ENCODE data around the gene LUC7L2.

LUC7L2 gene

DNA sequence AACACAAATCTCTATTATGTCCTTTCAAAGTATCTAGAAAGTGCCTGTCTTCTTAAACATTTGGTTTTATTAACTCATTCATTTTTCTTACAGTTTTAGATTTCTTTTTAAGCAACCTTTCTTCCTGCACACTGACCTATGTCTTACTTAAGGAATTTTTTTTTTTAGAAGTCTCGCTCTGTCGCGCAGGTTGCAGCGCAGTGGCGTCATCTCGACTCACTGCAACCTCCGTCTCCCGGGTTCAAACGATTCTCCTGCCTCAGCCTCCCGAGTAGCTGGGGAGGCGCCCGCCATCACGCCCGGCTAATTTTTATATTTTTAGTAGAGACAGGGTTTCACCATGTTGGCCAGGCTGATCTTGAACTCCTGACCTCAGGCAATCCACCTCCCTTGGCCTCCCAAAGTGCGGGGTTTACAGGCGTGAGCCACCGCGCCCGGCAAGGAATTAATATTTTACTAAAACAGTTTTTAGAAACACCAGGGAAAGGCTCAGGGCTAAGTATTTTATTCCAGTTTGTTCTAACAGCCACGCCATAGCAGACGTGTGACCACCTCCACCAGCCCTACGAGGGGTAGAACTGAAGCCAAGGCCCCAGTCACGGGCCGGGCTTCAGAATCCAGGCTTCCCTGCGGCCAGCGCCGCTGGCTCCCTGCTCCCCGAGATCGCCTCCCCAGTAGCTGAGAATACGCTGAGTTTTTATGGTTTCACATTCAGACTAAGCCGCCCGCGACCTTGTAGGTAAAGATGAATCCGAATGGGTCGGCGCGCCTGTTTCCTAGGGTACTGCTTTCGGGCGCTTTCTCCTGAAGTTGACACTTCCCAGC lies 941 bp upstream of the LUC7L2 start:
- TF ChIP-seq POLR2AphosphoS5 (IDR thresholded peaks at IDR 0.05; ENCODE audit: low read depth, low read length) (no peak), POLR2A (IDR thresholded peaks at IDR 0.05; ENCODE audit: low read depth, low read length) (no peak), TAF1 (IDR thresholded peaks at IDR 0.05; ENCODE audit: borderline replicate concordance, low read depth, low read length) (no peak)
- DNase-seq (ENCODE audit: insufficient read length) (peak; percentile 30), FAIRE-seq (no peak)

DNA sequence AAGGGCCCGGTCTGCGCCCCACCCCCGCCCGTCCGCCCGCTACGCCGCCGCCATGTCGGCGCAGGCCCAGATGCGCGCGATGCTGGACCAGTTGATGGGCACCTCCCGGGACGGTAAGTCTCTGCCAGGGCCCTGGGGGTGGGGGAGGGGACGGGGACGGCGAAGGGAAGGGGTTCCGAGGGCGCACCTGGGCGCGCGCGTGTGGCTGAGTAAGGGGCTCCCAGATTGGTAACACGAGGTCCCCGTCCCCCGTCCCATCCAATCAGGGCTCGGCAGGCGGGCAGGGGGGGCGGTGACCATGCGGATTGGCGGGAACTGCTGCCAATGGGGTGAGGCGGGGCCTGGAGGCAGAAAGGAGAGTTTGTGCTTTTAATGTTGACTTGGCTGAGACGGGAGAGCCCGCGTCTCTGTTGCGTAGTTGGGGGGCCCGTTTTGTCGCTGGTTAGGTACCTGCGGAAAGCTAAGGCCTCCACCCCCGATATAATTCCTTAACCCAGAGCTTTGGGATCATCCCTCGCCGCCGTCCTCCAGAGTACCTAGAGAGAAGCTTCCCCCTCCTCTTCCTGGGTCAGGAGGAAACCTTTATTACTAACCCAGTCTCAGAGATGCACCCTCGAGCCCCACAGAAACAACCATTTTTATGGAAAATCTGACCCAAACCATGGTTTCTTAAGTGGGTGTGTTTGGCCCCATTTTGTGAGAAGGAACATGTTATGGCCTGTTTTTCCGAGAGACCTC lies 685 bp downstream of the LUC7L2 start:
- peak; percentile 81 for DNase-seq (ENCODE audit: insufficient read length)
- no peak for TF ChIP-seq POLR2AphosphoS5 (IDR thresholded peaks at IDR 0.05; ENCODE audit: low read depth, low read length)
- TF ChIP-seq TAF1 (IDR thresholded peaks at IDR 0.05; ENCODE audit: borderline replicate concordance, low read depth, low read length): peak; percentile 64
- peak; percentile 18; the same call in 1 of the 2 replicates for TF ChIP-seq POLR2A (IDR thresholded peaks at IDR 0.05; ENCODE audit: low read depth, low read length)
- FAIRE-seq: no peak

DNA sequence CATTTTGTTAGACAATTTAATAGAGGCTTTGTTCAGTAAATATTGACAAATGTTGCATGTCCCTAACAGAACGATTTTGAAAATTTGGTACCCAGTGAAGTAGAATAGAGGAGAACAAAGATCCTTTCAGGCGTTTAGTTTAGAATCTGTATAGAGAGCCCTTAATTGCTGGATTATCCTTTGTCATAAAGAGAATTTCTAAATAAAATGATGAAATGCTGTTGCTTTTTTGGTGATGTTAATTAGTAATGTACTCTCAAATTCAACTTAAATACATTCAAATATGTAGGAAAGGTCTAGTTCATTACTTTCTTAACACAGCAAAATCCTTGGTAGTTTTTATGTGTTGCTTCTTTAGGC lies 1.2 kb downstream of the LUC7L2 start:
- FAIRE-seq: no peak
- DNase-seq (ENCODE audit: insufficient read length): no peak
- no peak for TF ChIP-seq TAF1 (IDR thresholded peaks at IDR 0.05; ENCODE audit: borderline replicate concordance, low read depth, low read length)
- no peak for TF ChIP-seq POLR2A (IDR thresholded peaks at IDR 0.05; ENCODE audit: low read depth, low read length)
- no peak for TF ChIP-seq POLR2AphosphoS5 (IDR thresholded peaks at IDR 0.05; ENCODE audit: low read depth, low read length)

DNA sequence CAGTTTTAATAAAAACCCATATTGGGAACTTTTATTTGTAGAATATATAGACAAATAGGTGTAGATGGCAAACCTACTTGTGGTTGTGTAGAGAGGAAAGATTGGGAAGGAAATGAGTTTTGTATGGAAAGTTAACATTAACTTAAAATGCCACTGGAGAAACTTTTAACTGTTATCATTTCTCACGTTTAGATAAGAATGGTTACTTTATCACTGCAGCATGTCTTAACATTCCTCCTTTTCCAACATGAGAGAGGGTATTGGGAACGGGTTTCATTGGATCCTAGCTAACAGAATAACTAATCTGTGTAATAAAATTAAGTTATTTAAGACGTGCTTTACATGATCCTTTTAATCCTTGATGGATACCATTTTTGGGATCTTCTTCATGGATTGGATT lies 1.8 kb downstream of the LUC7L2 start:
- FAIRE-seq (no peak), DNase-seq (ENCODE audit: insufficient read length) (no peak)
- TF ChIP-seq POLR2A (IDR thresholded peaks at IDR 0.05; ENCODE audit: low read depth, low read length) (no peak), TAF1 (IDR thresholded peaks at IDR 0.05; ENCODE audit: borderline replicate concordance, low read depth, low read length) (no peak), POLR2AphosphoS5 (IDR thresholded peaks at IDR 0.05; ENCODE audit: low read depth, low read length) (no peak)

DNA sequence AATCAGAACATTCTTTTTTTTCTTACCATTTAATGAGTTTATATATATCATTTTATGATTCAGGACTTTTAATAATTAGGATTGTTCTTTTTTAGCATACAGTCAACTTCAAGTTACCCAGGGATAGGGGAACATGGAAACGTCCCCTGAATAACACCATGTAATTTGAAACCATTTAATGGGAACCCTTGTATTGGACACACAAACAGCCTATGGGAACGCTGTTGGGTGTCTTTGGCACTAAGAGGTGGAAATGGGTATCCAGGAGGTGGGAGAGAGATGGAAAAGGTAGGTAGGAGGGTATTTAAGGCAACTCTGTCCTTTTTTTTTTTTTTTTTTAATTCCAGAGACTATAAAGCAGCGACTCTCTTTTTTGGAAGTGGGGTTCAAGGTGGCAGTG lies 2.6 kb downstream of the LUC7L2 start:
- no peak for FAIRE-seq
- TF ChIP-seq POLR2A (IDR thresholded peaks at IDR 0.05; ENCODE audit: low read depth, low read length) (no peak), POLR2AphosphoS5 (IDR thresholded peaks at IDR 0.05; ENCODE audit: low read depth, low read length) (no peak), TAF1 (IDR thresholded peaks at IDR 0.05; ENCODE audit: borderline replicate concordance, low read depth, low read length) (no peak)
- no peak for DNase-seq (ENCODE audit: insufficient read length)

DNA sequence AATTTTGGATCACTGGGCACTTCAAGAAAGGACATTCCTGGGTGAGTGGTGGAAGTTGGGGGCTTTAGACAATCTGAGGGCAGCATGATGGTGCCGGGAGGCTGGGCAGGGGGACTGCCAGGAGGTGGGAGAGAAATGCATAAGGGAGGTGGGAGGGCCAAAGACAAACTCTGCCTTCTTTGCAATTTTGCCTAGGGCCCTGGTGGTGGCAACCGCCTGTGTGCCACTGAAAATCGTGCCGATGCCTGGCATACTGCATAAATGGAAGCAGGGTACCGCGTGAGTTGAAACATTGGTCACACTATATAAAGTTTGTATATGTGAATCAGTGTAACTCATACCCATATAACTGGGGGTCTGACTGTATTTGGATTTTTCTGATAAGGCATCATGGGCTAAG lies 3.3 kb downstream of the LUC7L2 start:
- DNase-seq (ENCODE audit: insufficient read length) (no peak), FAIRE-seq (no peak)
- no peak for TF ChIP-seq POLR2A (IDR thresholded peaks at IDR 0.05; ENCODE audit: low read depth, low read length)
- TF ChIP-seq TAF1 (IDR thresholded peaks at IDR 0.05; ENCODE audit: borderline replicate concordance, low read depth, low read length): no peak
- no peak for TF ChIP-seq POLR2AphosphoS5 (IDR thresholded peaks at IDR 0.05; ENCODE audit: low read depth, low read length)

DNA sequence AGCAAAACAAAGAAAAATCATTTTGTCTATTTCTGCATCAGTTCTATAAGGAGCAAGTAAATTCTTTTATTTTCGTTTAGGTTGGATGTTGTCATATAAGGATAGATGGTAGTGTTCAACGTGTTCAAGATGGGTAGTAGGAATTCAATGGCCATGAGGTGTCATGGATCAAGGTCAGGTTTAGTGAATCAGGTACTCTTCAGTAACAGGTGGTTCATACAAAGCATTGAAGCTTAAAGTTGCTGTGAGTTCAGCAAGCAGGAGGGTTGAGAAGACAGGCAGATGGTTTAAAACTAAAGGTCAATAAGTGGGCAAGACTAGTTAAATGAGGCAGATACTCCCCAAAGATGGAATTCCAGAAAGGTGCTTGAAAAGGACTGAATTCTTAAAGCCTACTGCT lies 5.6 kb downstream of the LUC7L2 start:
- TF ChIP-seq TAF1 (IDR thresholded peaks at IDR 0.05; ENCODE audit: borderline replicate concordance, low read depth, low read length): no peak
- no peak for TF ChIP-seq POLR2A (IDR thresholded peaks at IDR 0.05; ENCODE audit: low read depth, low read length)
- no peak for TF ChIP-seq POLR2AphosphoS5 (IDR thresholded peaks at IDR 0.05; ENCODE audit: low read depth, low read length)
- FAIRE-seq: no peak
- no peak for DNase-seq (ENCODE audit: insufficient read length)

DNA sequence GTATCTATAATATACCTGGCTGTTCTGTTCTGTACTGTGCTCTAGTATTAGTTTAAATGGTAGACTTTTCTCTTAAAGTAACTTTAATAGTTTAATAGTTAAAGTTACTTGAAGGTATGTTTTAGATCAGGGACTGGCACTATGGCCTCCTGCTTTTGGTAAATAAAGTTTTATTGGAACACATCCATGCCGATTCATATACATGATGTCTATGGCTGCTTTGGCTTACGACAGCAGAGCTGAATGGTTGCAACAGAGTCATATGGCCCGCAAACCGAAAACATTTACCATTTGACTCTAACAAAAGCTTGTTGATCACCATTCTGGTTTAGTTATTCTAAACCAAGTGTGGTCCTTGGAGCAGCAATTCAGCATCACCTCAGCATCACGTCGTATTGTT lies 6.7 kb downstream of the LUC7L2 start:
- no peak for DNase-seq (ENCODE audit: insufficient read length)
- TF ChIP-seq POLR2AphosphoS5 (IDR thresholded peaks at IDR 0.05; ENCODE audit: low read depth, low read length) (no peak), POLR2A (IDR thresholded peaks at IDR 0.05; ENCODE audit: low read depth, low read length) (no peak), TAF1 (IDR thresholded peaks at IDR 0.05; ENCODE audit: borderline replicate concordance, low read depth, low read length) (no peak)
- no peak for FAIRE-seq

DNA sequence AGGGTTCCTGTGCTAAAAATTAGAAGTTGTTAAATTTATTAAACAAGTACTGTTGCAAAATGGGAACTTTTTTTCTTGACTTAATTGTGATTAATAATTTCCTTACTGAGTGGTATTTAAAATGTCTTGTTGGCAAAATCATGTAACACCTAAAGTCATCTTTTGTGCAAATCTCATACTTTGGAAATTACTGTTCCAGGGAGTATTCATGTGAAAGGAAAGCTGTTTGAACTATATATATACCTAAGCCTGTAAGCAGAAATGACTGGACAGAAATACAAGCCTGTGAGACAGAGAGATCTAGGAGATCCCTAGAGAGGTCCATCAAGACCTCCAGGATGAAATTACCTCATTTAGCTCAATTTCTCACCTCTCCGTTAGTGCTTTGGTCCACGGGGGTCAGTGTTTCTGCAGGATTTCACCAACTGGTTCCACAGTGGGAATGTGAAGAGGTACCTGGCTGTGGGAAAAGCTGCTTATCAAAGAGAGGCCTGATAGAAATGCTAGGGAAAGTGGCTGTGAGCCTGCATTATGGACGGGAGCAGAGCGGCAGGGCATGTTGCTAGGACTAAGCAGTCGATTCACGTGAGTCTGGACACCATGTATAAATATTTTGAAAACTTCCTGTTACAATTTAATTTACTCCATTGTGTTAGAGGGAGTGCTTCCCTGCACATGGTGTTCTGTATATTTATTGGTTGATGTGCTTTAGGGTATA lies 7.9 kb downstream of the LUC7L2 start:
- DNase-seq (ENCODE audit: insufficient read length): no peak
- FAIRE-seq: no peak
- TF ChIP-seq POLR2AphosphoS5 (IDR thresholded peaks at IDR 0.05; ENCODE audit: low read depth, low read length) (no peak), POLR2A (IDR thresholded peaks at IDR 0.05; ENCODE audit: low read depth, low read length) (0 out of 2 replicates have a peak, but pooled peaks have one; percentile 14), TAF1 (IDR thresholded peaks at IDR 0.05; ENCODE audit: borderline replicate concordance, low read depth, low read length) (no peak)

DNA sequence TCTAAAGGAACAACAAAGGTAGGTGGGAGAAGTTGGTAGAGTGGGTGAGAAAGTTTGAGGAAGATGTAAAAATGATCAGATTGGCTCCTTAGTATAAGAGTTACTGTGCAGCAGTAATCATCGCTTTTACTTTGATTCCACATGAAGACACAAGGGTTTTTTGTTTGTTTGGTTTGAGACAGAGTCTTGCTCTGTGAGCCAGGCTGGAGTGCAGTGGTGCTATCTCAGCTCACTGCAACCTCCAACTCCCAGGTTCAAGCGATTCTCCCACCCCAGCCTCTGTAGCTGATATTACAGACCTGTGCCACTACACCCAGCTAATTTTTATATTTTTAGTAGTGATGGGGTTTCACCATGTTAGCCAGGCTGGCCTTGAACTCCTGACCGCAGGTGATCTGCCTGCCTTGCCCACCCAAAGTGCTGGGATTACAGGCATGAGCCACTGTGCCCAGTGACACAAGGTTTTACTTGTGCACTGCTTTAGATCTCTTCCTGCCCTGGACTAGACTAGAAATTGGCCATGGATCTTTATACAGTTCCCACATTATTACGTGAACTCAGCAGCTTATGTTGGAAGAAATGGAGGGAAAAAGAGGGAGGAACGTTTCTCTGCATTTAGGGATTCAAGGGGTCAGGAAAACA lies 10.7 kb downstream of the LUC7L2 start:
- TF ChIP-seq POLR2AphosphoS5 (IDR thresholded peaks at IDR 0.05; ENCODE audit: low read depth, low read length) (peak; percentile 55; the same call in 1 of the 2 replicates), POLR2A (IDR thresholded peaks at IDR 0.05; ENCODE audit: low read depth, low read length) (no peak)
- DNase-seq (ENCODE audit: insufficient read length): no peak
- no peak for FAIRE-seq

DNA sequence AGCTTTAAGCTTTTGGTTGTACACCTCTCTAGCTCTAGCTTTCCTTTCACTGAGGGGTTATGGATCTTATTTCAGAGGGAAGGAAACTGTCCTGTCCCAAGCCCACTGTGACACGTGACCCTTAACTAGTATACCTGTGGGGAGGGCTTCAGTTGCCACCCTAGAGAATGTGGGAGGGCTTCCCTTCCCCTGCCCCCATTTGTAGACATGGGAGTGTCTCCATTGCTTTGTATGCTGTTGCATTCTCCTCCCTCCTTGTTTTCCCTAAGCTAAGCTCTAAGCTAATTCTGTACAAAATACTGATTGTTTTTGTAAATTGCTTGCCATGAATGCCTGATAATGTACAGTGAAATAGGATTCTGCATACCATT lies 11.2 kb downstream of the LUC7L2 start:
- DNase-seq (ENCODE audit: insufficient read length) (no peak), FAIRE-seq (no peak)
- TF ChIP-seq TAF1 (IDR thresholded peaks at IDR 0.05; ENCODE audit: borderline replicate concordance, low read depth, low read length) (no peak), POLR2A (IDR thresholded peaks at IDR 0.05; ENCODE audit: low read depth, low read length) (no peak), POLR2AphosphoS5 (IDR thresholded peaks at IDR 0.05; ENCODE audit: low read depth, low read length) (peak; percentile 39; the same call in 1 of the 2 replicates)
